Hippocampal formation (tissue), 2 donors: ENCODE measurements around the gene RGS10.

Experiments
- DNase-seq, 2 donors: peaks; one replicate each; lab custom pipeline; 2025; lab: John Stamatoyannopoulos, UW

RGS10 gene

DNA sequence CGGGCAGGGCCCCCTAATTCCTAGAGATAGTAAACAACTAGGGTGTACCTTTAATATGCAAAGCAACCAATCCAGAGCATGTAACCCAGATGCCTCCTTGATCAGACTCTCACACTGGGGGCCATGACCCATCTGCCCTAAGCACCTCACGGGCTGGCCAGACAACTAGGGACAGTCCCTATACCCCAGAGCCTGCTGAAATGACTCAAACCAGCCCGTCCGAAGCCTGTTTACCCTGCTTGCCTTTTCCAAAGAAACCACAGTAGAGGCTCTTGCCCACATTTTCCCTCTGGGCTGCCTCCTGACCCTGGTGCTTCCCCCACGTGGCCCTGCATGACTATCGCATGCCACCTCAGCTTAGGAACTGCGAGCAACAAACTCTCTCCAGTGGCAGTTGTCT is 46.2 kb downstream of the RGS10 start:
- DNase-seq = no peak

- DNase-seq = no peak
Measured at GRCh38 chr10:119495545-119495944, 47.0 kb downstream of the RGS10 start.

- no peak for DNase-seq
Measured at GRCh38 chr10:119495021-119495505, 47.5 kb downstream of the RGS10 start.

DNA sequence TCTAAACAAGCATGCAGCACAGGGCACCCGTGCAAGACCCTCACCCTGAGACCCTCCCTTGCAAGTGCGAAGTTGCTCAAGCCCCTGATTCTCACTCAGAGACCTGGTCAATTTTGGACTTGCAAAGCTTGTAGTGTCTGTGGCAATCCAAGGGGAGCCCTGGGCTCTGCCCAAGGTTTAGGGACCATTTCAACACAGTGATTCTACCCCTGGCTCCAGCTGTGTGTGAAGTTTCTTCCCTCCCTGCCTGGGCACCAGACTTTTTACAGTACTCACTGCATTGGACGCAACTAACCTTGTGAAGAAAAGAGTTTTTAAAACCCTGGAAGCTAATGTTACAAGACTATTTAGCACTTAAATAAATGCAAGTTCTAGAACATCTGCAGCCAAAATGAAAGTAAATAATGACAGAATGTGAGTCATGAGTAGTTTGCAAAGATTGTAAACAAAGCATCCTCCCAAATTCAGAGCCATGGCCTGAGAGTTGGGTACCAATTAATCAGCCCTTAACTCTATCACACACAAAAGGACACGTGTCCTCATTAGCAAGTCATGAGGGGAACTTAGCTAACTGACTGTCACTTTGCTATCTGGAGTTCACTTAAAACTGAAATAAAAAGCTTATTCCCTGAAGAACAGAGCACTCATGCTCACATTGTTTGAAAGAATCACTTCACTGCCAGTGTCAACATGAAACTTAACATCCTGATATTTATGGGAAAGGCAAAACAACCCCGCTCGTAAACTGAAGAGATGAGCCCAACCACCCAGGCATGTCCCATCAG is 48.1 kb downstream of the RGS10 start:
- DNase-seq = no peak

DNA sequence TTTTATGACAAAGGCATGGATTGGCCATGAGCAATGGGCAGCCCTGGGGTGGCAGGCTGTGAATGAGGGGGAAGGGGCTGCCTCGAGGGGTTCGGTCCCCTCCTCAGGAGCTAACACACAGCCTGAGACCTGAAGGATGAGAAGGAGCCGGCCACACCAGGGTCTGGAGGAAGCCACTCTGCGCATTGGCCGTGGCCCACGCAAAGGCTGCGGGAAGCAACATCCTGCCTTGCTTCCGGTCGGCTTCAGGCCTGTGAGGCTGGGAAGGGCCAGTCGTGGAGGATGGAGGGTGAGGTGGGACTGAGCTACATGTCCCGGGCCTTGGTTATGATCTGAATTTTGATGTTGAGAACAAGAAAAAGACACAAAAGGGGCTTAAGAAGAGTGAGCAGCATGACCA is 49.4 kb downstream of the RGS10 start:
- DNase-seq = no peak

DNA sequence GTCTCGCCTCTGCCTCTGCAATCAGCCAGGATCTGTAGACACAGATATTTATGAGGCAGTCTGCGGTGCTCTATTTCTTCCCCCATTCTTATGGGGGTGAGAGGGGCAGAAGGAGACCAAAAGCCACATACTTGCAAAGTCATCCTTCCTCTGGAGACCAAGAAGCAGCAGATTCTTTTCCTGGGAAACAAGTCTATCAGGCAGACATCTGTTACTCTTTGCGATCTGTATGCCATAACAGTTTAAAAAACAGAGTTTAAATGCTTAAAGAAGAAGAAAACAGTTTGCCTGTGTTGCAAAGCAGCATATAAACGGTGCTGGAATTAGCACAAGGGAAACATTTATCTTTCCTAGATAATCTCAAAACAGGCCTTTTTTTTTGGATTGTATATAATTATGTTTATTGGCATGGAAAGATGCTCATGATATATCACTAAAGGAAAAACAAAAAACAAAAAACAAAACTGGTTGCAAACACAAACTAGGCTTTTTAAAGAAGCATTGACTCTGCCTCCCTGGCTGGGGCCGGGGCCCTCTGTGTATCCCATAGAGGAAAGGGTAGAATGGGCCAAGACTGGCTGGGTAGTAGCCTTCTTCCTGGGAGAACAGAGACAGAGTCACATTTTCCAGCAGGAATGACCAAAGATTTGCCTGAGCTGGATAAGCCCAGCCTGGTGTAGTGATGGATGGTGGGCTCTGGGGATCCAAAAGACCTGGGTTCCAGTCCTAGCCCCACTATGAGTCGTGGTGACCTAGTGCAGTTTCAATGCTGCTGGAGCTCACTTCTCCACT is 50.4 kb downstream of the RGS10 start:
- no peak for DNase-seq

DNA sequence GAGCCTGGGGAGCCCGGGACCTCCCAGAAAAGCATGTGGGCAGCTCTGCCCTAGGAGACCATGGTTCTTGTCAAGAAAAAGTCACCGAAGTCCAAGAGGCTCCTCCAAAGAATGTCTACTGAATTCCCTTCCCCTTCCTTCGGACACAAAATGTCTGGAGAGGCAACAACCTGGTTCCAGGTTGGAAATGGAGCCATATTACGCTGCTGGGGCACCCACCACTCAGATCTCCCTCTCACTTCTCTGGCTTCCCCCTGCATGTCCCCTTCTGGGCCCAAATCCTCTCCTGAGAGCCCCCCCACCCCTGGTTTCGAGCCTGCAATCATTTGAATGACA is 52.6 kb downstream of the RGS10 start:
- DNase-seq = no peak

- no peak for DNase-seq
Measured at GRCh38 chr10:119488675-119489074, 53.8 kb downstream of the RGS10 start.

DNA sequence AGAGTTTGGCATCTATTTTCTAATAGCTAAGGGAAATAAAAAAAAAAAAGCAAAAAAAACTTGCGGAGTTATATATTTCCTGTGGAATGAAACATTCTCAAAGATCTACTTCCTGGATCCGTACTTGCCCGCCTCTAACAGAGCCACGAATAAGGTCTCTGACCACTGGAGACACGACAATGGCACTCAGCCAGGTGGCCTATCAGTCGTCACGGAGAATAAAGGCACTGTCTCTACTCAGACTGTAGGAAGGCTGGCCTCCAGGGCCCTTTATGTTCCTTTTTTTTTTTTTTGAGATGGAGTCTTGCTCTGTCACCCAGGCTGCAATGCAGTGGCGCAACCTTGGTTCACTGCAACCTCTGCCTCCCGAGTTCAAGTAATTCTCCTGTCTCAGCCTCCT is 58.7 kb downstream of the RGS10 start:
- DNase-seq = no peak

DNA sequence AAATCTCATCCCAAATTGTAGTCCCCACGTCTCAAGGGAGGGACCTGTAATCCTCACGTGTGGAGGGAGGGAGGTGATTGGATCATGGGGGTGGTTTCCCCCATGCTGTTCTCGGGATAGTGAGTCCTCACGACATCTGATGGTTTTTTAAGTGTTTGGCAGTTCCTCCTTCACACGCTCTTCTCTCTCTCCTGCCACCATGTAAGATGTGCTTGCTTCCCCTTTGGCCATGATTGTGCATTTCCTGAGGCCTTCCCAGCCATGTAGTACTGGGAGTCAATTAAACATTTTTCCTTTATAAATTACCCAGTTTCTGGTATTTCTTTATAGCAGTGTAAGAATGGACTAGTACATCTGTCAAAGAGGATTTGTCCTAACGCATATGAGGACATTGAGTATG is 59.5 kb downstream of the RGS10 start:
- no peak for DNase-seq

GRCh38 chr10:119481781-119482426 is 60.6 kb downstream of the RGS10 start:
- no peak for DNase-seq

DNA sequence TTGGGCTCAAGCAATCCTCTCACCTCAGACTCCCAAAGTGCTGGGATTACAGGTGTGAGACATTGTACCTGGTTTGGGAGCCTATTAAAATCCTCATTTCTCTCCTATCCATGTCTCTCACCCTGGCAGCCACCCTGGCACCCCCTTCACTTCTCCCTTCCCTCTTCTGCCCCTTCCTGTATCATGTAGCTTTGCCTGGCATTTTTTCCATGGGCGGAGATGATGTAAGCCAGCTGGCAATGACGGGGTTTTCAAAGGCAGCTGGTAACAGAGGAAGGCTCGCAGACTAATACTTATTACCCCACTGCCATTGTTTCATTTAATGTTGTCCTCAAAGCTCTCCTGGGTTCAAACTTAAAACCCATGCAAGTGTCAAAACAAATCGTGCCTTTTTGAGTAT is 61.9 kb downstream of the RGS10 start:
- no peak for DNase-seq

DNA sequence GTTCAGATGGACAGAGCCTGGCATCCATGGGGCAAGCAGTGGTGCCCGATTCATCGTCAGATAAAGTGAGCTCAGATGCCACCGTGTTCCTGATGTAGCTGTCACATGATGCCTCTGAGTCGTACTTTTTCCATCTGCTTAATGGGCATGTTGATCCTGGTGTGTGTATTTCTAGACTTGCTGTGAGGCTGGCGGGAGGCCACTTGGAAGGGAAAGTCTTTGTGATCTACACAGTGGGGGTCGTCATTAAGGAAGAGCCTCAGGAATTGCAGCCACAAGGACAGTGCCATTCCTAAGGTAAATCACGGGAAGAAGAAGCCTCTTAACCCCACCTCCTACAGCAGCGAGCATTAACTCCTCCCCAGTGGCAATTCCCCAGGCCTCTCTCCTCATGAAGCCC is 63.0 kb downstream of the RGS10 start:
- DNase-seq = no peak

DNA sequence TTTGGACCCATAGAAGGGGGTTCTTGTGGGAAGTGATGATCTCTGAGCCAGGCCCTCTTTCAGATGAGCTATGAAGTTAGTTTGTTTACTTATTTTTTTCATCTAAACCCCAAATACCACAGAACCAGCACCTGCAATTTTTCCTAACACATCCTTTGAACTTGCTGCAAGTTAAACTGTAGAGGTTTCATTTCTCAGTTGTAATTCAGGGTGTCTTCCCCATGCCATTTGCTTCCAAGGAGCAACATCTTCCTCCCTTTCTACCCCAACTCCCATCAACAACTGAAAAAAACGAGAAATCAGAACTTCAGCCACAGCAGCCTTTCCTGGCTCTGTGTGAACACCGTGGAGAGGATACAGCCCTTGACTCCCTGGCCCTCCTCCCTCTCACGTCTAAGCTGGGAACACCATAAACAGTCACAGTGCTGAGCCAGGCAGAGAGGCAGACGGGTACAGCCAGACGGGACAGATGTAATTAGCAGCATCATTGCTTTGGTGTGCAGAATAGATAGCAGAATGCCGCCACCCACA is 63.6 kb downstream of the RGS10 start:
- no peak for DNase-seq

GRCh38 chr10:119478111-119478802 is 64.3 kb downstream of the RGS10 start:
- no peak for DNase-seq

- no peak for DNase-seq
Measured at GRCh38 chr10:119477444-119477843, 65.1 kb downstream of the RGS10 start.

DNA sequence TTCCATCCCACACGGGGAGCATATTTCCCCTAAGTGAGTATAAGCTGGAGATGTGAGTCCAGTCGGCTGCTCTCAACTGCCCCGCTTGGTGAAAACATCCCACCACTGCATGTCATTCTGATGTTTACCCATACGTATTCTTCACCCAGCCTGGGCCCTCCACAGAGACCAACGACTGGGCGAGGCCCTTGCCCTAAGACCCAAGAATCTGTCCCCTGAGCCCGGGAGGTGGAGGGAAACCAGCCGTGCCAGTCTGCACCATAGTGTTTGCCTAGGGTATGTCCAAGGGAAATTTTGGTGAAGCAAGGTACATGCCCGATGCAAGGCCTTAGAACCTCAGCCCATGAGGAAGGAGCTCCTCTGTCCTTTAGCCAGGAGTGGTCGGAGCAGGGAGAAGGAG is 67.9 kb downstream of the RGS10 start:
- DNase-seq = no peak

DNA sequence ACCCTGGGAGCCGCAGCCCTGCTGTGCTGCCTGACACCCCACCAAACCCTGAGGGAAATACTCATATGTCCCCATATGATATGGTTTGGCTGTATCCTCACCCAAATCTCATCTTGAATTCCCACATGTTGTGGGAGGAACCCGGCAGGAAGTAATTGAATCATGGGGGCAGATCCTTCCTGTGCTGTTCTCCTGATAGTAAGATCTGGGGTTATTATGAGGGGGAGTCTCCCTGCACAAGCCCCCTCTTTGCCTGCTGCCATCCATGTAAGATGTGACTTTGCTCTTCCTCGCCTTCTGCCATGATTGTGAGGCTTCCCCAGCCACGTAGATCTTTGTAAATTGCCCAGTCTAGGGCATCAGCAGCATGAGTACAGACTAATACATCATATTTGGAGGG is 68.7 kb downstream of the RGS10 start:
- DNase-seq = no peak

DNA sequence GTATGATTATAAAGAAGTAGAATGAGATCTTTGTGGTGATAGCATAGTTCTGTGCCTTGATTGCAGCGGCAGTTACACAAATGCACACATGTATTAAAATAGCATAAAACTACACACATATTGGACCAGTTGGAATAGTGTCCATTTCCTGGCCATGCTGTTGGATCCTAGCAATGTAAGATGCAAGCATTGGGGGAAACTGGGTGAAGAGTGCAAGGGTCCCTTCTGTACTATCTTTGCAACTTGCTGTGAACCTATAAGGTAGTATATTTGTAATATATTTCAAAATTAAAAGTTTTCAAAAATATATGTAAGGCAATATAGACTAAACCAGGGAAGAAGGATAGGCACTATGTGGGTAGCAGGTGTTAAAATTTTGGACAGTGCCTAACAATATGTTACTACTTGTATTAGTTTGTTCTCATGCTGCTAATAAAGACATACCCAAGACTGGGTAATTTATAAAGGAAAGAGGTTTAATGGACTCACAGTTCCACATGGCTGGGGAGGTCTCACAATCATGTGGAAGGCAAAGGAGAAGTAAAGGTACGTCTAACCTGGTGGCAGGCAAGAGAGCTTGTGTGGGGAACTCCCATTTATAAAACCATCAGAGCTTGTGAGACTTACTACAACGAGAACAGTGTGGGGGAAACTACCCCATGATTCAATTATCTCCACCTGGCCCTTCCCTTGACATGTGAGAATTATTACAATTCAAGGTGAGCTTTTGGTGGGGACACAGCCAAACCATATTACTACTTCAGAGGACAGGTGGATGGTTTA is 71.4 kb downstream of the RGS10 start:
- DNase-seq = no peak

GRCh38 chr10:119469846-119470245 is 72.7 kb downstream of the RGS10 start:
- DNase-seq = no peak

GRCh38 chr10:119469325-119469707 is 73.2 kb downstream of the RGS10 start:
- no peak for DNase-seq
